Measurements from ENCODE around the gene COL27A1. TPM values are rescaled to one million over a fixed set of nuclear protein-coding genes. Genes with fewer than 3 reads are reported as not detected.
A peak's percentile ranks its signal among the peaks of the same experiment; 100 is the strongest.

COL27A1 gene
- total RNA-seq, 2 donors from 2014 or later, result 18.5 to 57.1 TPM

- no peak for TF ChIP-seq CTCF (IDR thresholded peaks at IDR 0.05)
These were observed 47.5 kb downstream of the COL27A1 start for GRCh38 chr9:114202849-114203248.

DNA sequence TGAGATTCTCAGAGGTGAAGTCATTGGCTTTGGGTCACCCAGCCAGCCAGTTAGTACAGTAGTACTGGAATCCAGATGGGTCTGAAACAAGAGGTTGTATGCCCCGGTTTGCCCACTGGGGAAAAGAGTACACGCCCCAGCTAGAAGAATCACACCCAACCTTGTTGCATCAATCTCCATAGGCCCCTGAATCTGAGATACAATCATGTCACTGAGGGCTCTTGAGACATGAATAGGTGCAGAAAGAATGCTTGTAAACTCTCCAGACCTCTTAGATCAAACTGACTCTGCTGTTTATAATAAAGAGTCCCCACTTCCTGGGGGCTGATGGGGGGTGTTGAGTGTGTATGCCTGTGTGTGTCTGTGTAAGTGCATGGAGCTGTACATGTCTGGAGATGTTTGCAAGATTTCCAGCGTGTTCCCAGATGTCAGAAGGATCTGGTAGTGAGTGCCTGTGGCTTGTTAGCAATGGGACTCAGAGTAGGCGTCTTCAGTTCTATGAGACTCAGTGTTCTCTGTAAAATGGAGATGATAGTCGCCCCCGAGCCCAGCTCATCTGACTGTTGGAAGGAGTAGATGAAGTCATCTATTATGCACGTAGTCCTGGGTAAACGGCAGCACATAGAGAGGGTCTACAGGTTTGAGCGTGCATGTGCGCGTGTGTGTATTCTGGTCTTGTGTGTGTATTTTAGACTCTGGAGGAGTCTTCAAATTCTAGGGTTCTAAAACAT is 48.2 kb downstream of the COL27A1 start:
- no peak overlapping the region for H3K4me3 ChIP-seq
- peaks cover 32 to 81% of the 10 kb centered on the region in 2 donors for H3K4me1 ChIP-seq (ENCODE audit: control insufficient read depth in 1 of 2, low read depth in 2 of 2)
- ATAC-seq (ENCODE audit: insufficient number of reproducible peaks, low FRiP score, low read depth) (no peak), DNase-seq (ENCODE audit: low spot score) (no peak)
- no peak overlapping the region for H3K27ac ChIP-seq
- H3K27me3 ChIP-seq (replicated peaks; ENCODE audit: insufficient read depth), result no peaks in the 10 kb centered on the region
- TF ChIP-seq CTCF (IDR thresholded peaks at IDR 0.05), result no peak
- no peaks in the 10 kb centered on the region for H3K9me3 ChIP-seq
- H3K36me3 ChIP-seq, result peaks cover 2% of the 10 kb centered on the region

More at GRCh38 chr9:114202849-114203248, 47.5 kb downstream of the COL27A1 start:
- Histone ChIP-seq H3K27me3 (replicated peaks; ENCODE audit: insufficient read depth) (no peaks in the 10 kb centered on the region), H3K4me1 (ENCODE audit: control insufficient read depth in 1 of 2, low read depth in 2 of 2) (peaks cover 32 to 81% of the 10 kb centered on the region in 2 donors), H3K36me3 (peaks cover 2% of the 10 kb centered on the region), H3K4me3 (no peak overlapping the region), H3K9me3 (no peaks in the 10 kb centered on the region), H3K27ac (no peak overlapping the region)
- DNase-seq (ENCODE audit: low spot score) (no peak), ATAC-seq (ENCODE audit: insufficient number of reproducible peaks, low FRiP score, low read depth) (no peak)

- no peak for ATAC-seq (ENCODE audit: insufficient number of reproducible peaks, low FRiP score, low read depth)
- Histone ChIP-seq H3K27ac (peak overlapping the region in 1 of 2 donors; percentile 43), H3K4me1 (ENCODE audit: control insufficient read depth in 1 of 2, low read depth in 2 of 2) (peaks cover 32 to 74% of the 10 kb centered on the region in 2 donors), H3K36me3 (peaks cover 3% of the 10 kb centered on the region), H3K27me3 (replicated peaks; ENCODE audit: insufficient read depth) (no peaks in the 10 kb centered on the region), H3K9me3 (no peaks in the 10 kb centered on the region), H3K4me3 (no peak overlapping the region)
- TF ChIP-seq CTCF (IDR thresholded peaks at IDR 0.05), result no peak
- no peak for DNase-seq (ENCODE audit: low spot score)
These were observed 48.9 kb downstream of the COL27A1 start for GRCh38 chr9:114204265-114204664.

GRCh38 chr9:114205171-114206015 is 50.1 kb downstream of the COL27A1 start:
- ATAC-seq (ENCODE audit: insufficient number of reproducible peaks, low FRiP score, low read depth), result no peak
- Histone ChIP-seq H3K36me3 (peaks cover 10% of the 10 kb centered on the region), H3K27me3 (replicated peaks; ENCODE audit: insufficient read depth) (no peaks in the 10 kb centered on the region), H3K4me3 (peak overlapping the region; percentile 29), H3K27ac (peak overlapping the region; percentile 77 to 85), H3K9me3 (no peaks in the 10 kb centered on the region), H3K4me1 (ENCODE audit: control insufficient read depth in 1 of 2, low read depth in 2 of 2) (peaks cover 31 to 65% of the 10 kb centered on the region in 2 donors)
- peak; percentile 35 for DNase-seq (ENCODE audit: low spot score)
- no peak for TF ChIP-seq CTCF (IDR thresholded peaks at IDR 0.05)

GRCh38 chr9:114206221-114206789 is 51.0 kb downstream of the COL27A1 start:
- TF ChIP-seq CTCF (IDR thresholded peaks at IDR 0.05), result no peak
- Histone ChIP-seq H3K4me1 (ENCODE audit: control insufficient read depth in 1 of 2, low read depth in 2 of 2) (peaks cover 25 to 65% of the 10 kb centered on the region in 2 donors), H3K4me3 (no peak overlapping the region), H3K27ac (peak overlapping the region; percentile 77 to 85), H3K27me3 (replicated peaks; ENCODE audit: insufficient read depth) (no peaks in the 10 kb centered on the region), H3K9me3 (no peaks in the 10 kb centered on the region), H3K36me3 (peaks cover 10% of the 10 kb centered on the region)
- ATAC-seq (ENCODE audit: insufficient number of reproducible peaks, low FRiP score, low read depth), result no peak
- DNase-seq (ENCODE audit: low spot score), result no peak
